ENCODE measurements around the gene AXL.

GRCh38 chr19:41205995-41206394, 13.0 kb upstream of the AXL start:
- TF ChIP-seq CTCF (IDR thresholded peaks at IDR 0.05) (no peak), EP300 (IDR thresholded peaks at IDR 0.05) (no peak), POLR2A (IDR thresholded peaks at IDR 0.05) (no peak)
